ENCODE results near the gene DHX30. TPM values are rescaled to one million over a fixed set of nuclear protein-coding genes. Genes with fewer than 3 reads are reported as not detected.

Gene DHX30
- total and polyA plus RNA-seq, 9 of the 15 experiments (the other 6 are each of a cell fraction or from before 2014, with no cell fraction given): 12.3 to 158 (median 79.0) TPM

- TF ChIP-seq CHD7 (IDR thresholded peaks at IDR 0.05; ENCODE audit: low read depth, low read length): no peak
- TF ChIP-seq RNF219 (CRISPR knock-in tag; IDR thresholded peaks at IDR 0.05): no peak
- TF ChIP-seq RCOR1 (IDR thresholded peaks at IDR 0.05; ENCODE audit: borderline replicate concordance in 1 of 2, low read depth in 2 of 2, low read length in 2 of 2): peak in 1 of 2 experiments; percentile 77; a peak in 3 of 4 replicates
- 0 out of 2 replicates have a peak, but pooled peaks have one; percentile 83 for TF ChIP-seq SRSF3 (IDR thresholded peaks at IDR 0.05; ENCODE audit: insufficient read depth, low read length)
- TF ChIP-seq MECOM (CRISPR knock-in tag; IDR thresholded peaks at IDR 0.05): no peak
- no peak for TF ChIP-seq ZFP1 (CRISPR knock-in tag; IDR thresholded peaks at IDR 0.05)
- TF ChIP-seq THAP12 (CRISPR knock-in tag; IDR thresholded peaks at IDR 0.05): peak; percentile 100
- no peak for TF ChIP-seq MIER1 (IDR thresholded peaks at IDR 0.05; ENCODE audit: low read depth)
These were observed 21.9 kb downstream of the DHX30 start (continued) for GRCh38 chr3:47824541-47825473.
